ENCODE data around the gene FNBP1. TPM values are rescaled to one million over a fixed set of nuclear protein-coding genes. Genes with fewer than 3 reads are reported as not detected.

FNBP1 gene
- total and polyA plus RNA-seq, 2 experiments from 2014 or later = 26.6 to 28.8 TPM

DNA sequence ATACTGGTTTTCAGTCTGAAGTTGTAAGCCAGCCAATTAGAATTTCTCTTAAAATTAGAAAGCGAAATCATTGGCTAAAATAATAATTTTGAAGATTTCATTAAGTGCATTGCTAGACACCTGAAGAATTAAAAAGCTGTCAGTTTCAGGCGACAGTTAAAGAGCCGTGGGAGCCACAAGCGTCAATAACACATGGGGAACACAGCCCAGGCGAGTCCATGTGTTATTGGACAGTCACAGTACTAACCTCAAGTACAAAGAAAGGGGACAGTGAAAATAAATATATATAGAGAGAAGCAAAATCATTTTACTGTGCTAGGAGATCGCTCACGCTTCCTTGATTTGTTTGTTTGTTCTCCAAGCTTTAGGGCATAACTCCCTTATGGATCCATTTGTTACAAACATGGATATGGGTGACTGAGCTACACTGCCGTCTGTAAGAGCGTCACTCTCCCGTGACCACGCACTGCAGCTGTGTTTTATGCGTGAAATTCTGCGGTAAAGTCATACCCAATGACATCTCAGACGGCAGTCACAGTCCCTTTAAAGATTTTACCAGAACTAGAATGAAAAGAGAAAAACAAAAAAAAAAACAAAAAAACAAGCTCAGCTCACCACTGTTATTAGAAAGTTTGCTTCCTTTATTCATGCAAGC, 124.6 kb downstream of the FNBP1 start:
- Histone ChIP-seq H3K4me1 (ENCODE audit: insufficient read depth) (no peaks in the 10 kb centered on the region), H3F3A (replicated peaks; ENCODE audit: low read depth) (no peaks in the 10 kb centered on the region), H3K9me2 (ENCODE audit: insufficient read depth) (no peaks in the 10 kb centered on the region), H3K4me3 (no peak overlapping the region), H3K4me2 (no peak overlapping the region), H3K79me2 (replicated peaks; ENCODE audit: insufficient read depth) (no peaks in the 10 kb centered on the region), H3K36me3 (ENCODE audit: insufficient read depth) (no peaks in the 10 kb centered on the region), H4K20me1 (replicated peaks; ENCODE audit: insufficient read depth) (no peaks in the 10 kb centered on the region), H3K27ac (ENCODE audit: low read depth) (no peak overlapping the region), H2AFZ (no peak overlapping the region), H3K27me3 (ENCODE audit: insufficient read depth) (no peaks in the 10 kb centered on the region)
- H3K27ac Mint-ChIP-seq = no peak overlapping the region
- TF ChIP-seq NANOG (IDR thresholded peaks at IDR 0.05; ENCODE audit: borderline replicate concordance) (no peak), EZH2 (IDR thresholded peaks at IDR 0.05; ENCODE audit: low read depth, unreplicated experiment) (no peak), ZNF114 (CRISPR knock-in tag; IDR thresholded peaks at IDR 0.05) (no peak), POLR2AphosphoS5 (IDR thresholded peaks at IDR 0.05; ENCODE audit: low read depth) (no peak), EZH2phosphoT487 (IDR thresholded peaks at IDR 0.05; ENCODE audit: unreplicated experiment) (no peak), ZNF462 (CRISPR knock-in tag; IDR thresholded peaks at IDR 0.05) (no peak), ETS1 (IDR thresholded peaks at IDR 0.05) (no peak), REST (IDR thresholded peaks at IDR 0.05; ENCODE audit: unreplicated experiment) (no peak), CREB1 (CRISPR knock-in tag; IDR thresholded peaks at IDR 0.05; ENCODE audit: low read depth) (no peak), JUNB (IDR thresholded peaks at IDR 0.05; ENCODE audit: unreplicated experiment) (no peak), ZNF331 (CRISPR knock-in tag; IDR thresholded peaks at IDR 0.05; ENCODE audit: low read depth) (no peak), STAT1 (IDR thresholded peaks at IDR 0.05; ENCODE audit: unreplicated experiment) (no peak)
- TF ChIP-seq, protein P1, sequence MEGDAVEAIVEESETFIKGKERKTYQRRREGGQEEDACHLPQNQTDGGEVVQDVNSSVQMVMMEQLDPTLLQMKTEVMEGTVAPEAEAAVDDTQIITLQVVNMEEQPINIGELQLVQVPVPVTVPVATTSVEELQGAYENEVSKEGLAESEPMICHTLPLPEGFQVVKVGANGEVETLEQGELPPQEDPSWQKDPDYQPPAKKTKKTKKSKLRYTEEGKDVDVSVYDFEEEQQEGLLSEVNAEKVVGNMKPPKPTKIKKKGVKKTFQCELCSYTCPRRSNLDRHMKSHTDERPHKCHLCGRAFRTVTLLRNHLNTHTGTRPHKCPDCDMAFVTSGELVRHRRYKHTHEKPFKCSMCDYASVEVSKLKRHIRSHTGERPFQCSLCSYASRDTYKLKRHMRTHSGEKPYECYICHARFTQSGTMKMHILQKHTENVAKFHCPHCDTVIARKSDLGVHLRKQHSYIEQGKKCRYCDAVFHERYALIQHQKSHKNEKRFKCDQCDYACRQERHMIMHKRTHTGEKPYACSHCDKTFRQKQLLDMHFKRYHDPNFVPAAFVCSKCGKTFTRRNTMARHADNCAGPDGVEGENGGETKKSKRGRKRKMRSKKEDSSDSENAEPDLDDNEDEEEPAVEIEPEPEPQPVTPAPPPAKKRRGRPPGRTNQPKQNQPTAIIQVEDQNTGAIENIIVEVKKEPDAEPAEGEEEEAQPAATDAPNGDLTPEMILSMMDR (conservative IDR thresholded peaks at IDR 0.05; ENCODE audit: low read depth in 2 of 2) = no peak
- H3K36me3 Mint-ChIP-seq (ENCODE audit: low read depth) = no peaks in the 10 kb centered on the region
- H3K27me3 Mint-ChIP-seq (ENCODE audit: insufficient read depth, low read depth, poor library complexity) = no peaks in the 10 kb centered on the region
- no peaks in the 10 kb centered on the region for H3K9me3 Mint-ChIP-seq
- no peak for DNase-seq (ENCODE audit: low spot score)
- H3K4me1 Mint-ChIP-seq = no peaks in the 10 kb centered on the region
- no peak for ATAC-seq
- no peak overlapping the region for H3K4me3 Mint-ChIP-seq
